Heart left ventricle (tissue), 16 donors: ENCODE data around the gene HSF2BP. TPM values are rescaled to one million over a fixed set of nuclear protein-coding genes. Genes with fewer than 3 reads are reported as not detected.
"Not testable (repeated sequence)": the region's sequence is repeated elsewhere in the genome, so short reads cannot be mapped to it uniquely, and the experiment has no call there.

ENCODE experiments used
- ATAC-seq, 4 donors: fragments of 200-7000 bp; cut with Tn5 transposase; one replicate each; pipeline ENCODE4 v1.9.1; 2020 to 2022; ENCODE audit warnings: moderate library complexity in 4 of 4, mild to moderate bottlenecking in 3 of 4, moderate number of reproducible peaks in 1 of 4
- DNase-seq, 5 donors: peaks; one replicate each; pipeline ENCODE4 v3.0.0-alpha.2; 2020
- H3K27ac ChIP-seq, 12 donors: fragments of 200-600 bp; sonication (generic) in 4 of 12; one replicate each; pipeline versions ENCODE4 v1.5.0 to v1.8.0; 2016 to 2022; ENCODE audit warnings: mild to moderate bottlenecking in 2 of 12
- H3K27me3 ChIP-seq, 9 donors: fragments of 200-600 bp; sonication (generic) in 2 of 9; one replicate each; pipeline versions ENCODE4 v1.5.1 to v1.8.0; 2016 to 2022; ENCODE audit warnings: mild to moderate bottlenecking in 3 of 9
- H3K36me3 ChIP-seq, 9 donors: fragments of 200-600 bp; sonication (generic) in 2 of 9; one replicate each; pipeline versions ENCODE4 v1.5.0 to v1.8.0; 2018 to 2022; ENCODE audit warnings: mild to moderate bottlenecking in 2 of 9
- H3K4me1 ChIP-seq, 12 donors: fragments of 200-600 bp; sonication (generic) in 4 of 12; one replicate each; pipeline versions ENCODE4 v1.5.0 to v1.8.0; 2016 to 2022; ENCODE audit warnings: mild to moderate bottlenecking in 3 of 12
- H3K4me3 ChIP-seq, 12 donors: fragments of 200-600 bp; sonication (generic) in 4 of 12; one replicate each; pipeline versions ENCODE4 v1.5.0 to v1.8.0; 2017 to 2022; ENCODE audit warnings: mild to moderate bottlenecking in 9 of 12, moderate library complexity in 4 of 12
- H3K9me3 ChIP-seq, 12 donors: fragments of 200-600 bp; sonication (generic) in 4 of 12; one replicate each; pipeline versions ENCODE4 v1.5.0 to v1.8.0; 2016 to 2022; ENCODE audit warnings: mild to moderate bottlenecking in 1 of 12
- WGBS, 4 donors: extraction: QIAGEN DNeasy Blood & Tissue Kit in 2 of 4; methylation state at CpG; one replicate each; pipeline versions ENCODE4 v1.1.5 to v1.1.7; 2013 to 2018; 5-methylcytosine and 5-hydroxymethylcytosine counted together
- intact Hi-C, 10 donors: fragments of 100-400 bp; cut with DNase I; formaldehyde crosslinking; loops; one replicate each; pipeline versions ENCODE4 v1.11.1 to v1.14.2; 2022
- polyA plus RNA-seq, 2 donors: library from polyadenylated mRNA; stranded (reverse); fragments of 200-250 nt; gene quantifications; one replicate each; pipeline ENCODE4 v1.2.3, GENCODE V29; 2013
- total RNA-seq, 9 donors: library from RNA; depleted of rRNA in 2 of 9; stranded (reverse); fragments of >200 nt in 2 of 9; fragmentation: NEBNext Ultra II Directional in 3 of 9; extraction: Animal tissue kit (Norgen Biotek cat#: 25700) in 3 of 9; gene quantifications; one replicate each; pipeline versions ENCODE4 v1.1.0 to v1.2.4, GENCODE V29; 2016 to 2023
- donor health status: ischemic (EF 13 %, LVEDD 7.1; RV severe dilation, severe dysfunction).
- donor health status: healthy with polysubstance abuse.
- donor health status: DM: no; HTN: yes; CAD: no.
- donor health status: DM: no; HTN: no; CAD: no.
- donor health status: ischemic (EF 25% LVEDD 6.9; RV normal size, moderate dysfunction).
- donor health status: ischemic (EF 25% LVEDD 5.7; RV mildly dilated, moderate dysfunction).
- donor health status: healthy.
- donor health status: DM: yes; HTN: yes; CAD: no.
- donor health status: ischemic (EF 35%, LVEDD 5.7; RV mildly dilated, moderate dysfunction).
- donor health status: nonischemic (EF 11% LVEDD 7.7; RV severe dilation, severe dysfunction).
- donor health status: DM: yes; HTN: yes; CAD: no.
- donor health status: PGD.
- donor health status: ischemic (EF 29% LVEDD 5.4; RV normal size, mild dysfunction).
- donor health status: nonischemic (EF 23%, LVEDD 6.1; RV moderate dilation, normal function).

Gene HSF2BP
- total and polyA plus RNA-seq, 11 donors, result 0.08 to 0.32 (median 0.19) TPM; not detected in 8

DNA sequence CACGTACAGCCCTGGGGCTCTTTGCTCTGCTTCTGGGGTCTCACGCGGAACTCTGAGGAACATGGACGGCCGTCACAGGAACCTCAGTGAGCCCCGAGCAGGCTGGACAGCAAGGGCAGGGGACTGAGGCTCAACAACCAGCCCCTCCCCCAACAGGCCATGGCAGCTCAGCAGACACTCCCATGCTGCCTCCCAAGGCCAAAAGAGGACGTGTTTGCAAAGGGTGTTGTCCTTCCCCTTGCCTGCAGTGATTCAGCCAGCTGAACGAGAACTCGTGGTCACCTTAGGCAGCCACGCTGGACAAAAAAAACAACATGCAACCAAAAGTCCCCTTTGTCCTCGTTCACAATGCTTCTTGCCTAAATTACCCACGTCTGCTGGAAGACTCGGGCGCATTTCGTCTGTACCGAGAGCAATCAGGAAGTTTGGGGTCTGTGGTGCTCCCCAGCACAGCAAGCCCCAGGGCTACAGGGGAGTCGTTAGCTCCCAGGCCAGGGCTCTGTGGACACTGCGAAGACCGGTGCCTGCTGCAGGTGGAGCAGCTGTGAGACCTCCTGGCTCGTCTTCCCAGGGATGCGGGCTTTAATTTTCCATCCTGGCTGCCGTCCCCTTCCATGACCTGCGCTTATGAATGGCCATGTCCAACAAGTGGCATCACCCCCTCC, 156.7 kb downstream of the HSF2BP start:
- intact Hi-C loops, H3K27me3 ChIP-seq, H3K36me3 ChIP-seq, H3K27ac ChIP-seq, H3K4me3 ChIP-seq, DNase-seq, H3K9me3 ChIP-seq, H3K4me1 ChIP-seq: not testable (repeated sequence)
- WGBS, 4 donors, result no CpG with 5 or more reads among the region's 23 CpGs
- peak; percentile 73 to 82 (median 78) for ATAC-seq

- H3K36me3 ChIP-seq, H3K4me1 ChIP-seq, DNase-seq, intact Hi-C loops, H3K27ac ChIP-seq, H3K4me3 ChIP-seq, H3K27me3 ChIP-seq, H3K9me3 ChIP-seq: not testable (repeated sequence)
- ATAC-seq, result peak in 3 of 4 donors; percentile 35 to 47 (median 38)
- 86 to 89% methylated on average over 2 of the region's 8 CpGs; no CpG with 5 or more reads in 2 of the 4 donors for WGBS, 4 donors
These were observed 160.4 kb downstream of the HSF2BP start for GRCh38 chr21:43498924-43499323.

GRCh38 chr21:43498065-43498464, 161.2 kb downstream of the HSF2BP start:
- H3K36me3 ChIP-seq, DNase-seq, H3K27me3 ChIP-seq, intact Hi-C loops, H3K4me1 ChIP-seq, H3K27ac ChIP-seq, H3K4me3 ChIP-seq, H3K9me3 ChIP-seq: not testable (repeated sequence)
- ATAC-seq, result peak in 3 of 4 donors; percentile 13 to 69 (median 36)
- WGBS, 4 donors, result no CpG with 5 or more reads among the region's 7 CpGs

DNA sequence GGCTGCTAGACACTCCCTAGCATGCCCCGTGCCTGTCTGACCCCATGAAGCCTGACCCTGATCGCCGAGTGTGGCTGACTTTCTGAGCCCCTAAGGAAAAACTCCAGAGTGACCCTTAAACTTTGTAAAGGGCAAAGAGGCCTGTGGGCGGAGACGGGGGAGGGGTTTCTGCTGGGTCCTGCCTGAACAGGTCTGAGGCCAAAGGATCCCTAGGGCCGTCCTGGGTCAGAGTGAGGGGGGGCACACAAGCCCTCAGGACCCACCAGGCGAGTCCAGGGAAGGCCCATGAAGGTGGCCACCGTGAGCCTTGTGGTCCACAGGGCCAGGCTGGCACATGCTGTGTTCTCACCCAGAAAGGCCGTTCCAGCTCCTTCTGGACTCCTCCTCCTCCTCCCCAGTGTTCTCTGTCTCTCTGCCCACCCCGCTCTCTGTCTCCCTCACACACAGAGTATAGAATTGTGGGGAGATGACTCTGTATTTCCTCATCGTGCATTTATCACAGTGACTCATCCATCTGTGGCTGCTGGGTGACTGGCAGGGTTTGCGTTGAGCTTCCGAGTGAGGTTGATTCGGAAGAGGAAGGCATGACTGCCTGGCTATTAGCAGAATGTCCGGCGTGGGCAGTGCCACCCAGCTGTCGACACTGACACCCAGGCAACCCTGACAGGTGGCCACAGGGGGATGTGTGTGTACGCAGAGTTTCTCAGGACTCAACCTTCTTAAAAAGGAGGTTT, 164.8 kb downstream of the HSF2BP start:
- intact Hi-C loops, H3K36me3 ChIP-seq, H3K9me3 ChIP-seq, H3K27me3 ChIP-seq, H3K27ac ChIP-seq, H3K4me1 ChIP-seq, H3K4me3 ChIP-seq: not testable (repeated sequence)
- ATAC-seq (peak in 3 of 4 donors; percentile 29 to 53 (median 47)), DNase-seq (peak in 3 of 5 donors; percentile 1 to 40 (median 10))
- WGBS, 4 donors, result 78 to 84% methylated on average over 5 of the region's 18 CpGs; no CpG with 5 or more reads in 2 of the 4 donors

GRCh38 chr21:43493471-43493870, 165.8 kb downstream of the HSF2BP start:
- ATAC-seq, result peak in 1 of 4 donors; percentile 38
- H3K9me3 ChIP-seq, intact Hi-C loops, H3K27me3 ChIP-seq, DNase-seq, H3K4me3 ChIP-seq, H3K27ac ChIP-seq, H3K36me3 ChIP-seq, H3K4me1 ChIP-seq: not testable (repeated sequence)
- 94 to 100% methylated on average over 3 to 4 of the region's 14 CpGs; no CpG with 5 or more reads in 2 of the 4 donors for WGBS, 4 donors

GRCh38 chr21:43488235-43488634, 171.1 kb downstream of the HSF2BP start:
- WGBS, 4 donors, result no CpG with 5 or more reads among the region's 17 CpGs

GRCh38 chr21:43486051-43486450, 173.2 kb downstream of the HSF2BP start:
- H3K27ac ChIP-seq, H3K36me3 ChIP-seq, H3K4me3 ChIP-seq, H3K9me3 ChIP-seq, DNase-seq, intact Hi-C loops, H3K27me3 ChIP-seq, H3K4me1 ChIP-seq: not testable (repeated sequence)
- peak in 2 of 4 donors; percentile 34 to 49 for ATAC-seq
- WGBS, 4 donors, result no CpG with 5 or more reads among the region's 5 CpGs

More at GRCh38 chr21:43488235-43488634, 171.1 kb downstream of the HSF2BP start:
- H3K27ac ChIP-seq, H3K4me1 ChIP-seq, H3K36me3 ChIP-seq, intact Hi-C loops, DNase-seq, H3K9me3 ChIP-seq, H3K27me3 ChIP-seq, H3K4me3 ChIP-seq, ATAC-seq: not testable (repeated sequence)

DNA sequence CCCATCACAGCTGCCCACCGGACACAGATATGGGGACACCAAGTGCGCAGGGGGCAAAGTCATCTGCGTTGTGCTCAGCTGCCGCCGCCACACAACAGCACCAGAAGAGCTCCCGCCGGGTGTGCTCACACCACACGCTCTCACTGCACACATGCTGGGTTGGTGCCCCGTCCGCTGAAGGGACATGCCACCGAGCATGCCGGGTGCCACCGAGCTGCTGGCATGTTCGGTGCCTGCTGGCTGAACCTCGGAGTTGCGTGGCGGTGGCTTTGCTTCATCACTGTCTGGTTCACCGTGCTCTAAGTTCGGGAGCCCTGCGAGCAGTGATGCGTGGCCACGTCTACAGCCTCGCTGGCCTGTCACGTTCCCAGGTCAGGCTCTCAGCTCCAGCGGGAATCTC, 174.3 kb downstream of the HSF2BP start:
- DNase-seq, H3K27me3 ChIP-seq, intact Hi-C loops, H3K27ac ChIP-seq, ATAC-seq, H3K36me3 ChIP-seq, H3K9me3 ChIP-seq, H3K4me3 ChIP-seq, H3K4me1 ChIP-seq: not testable (repeated sequence)
- WGBS, 4 donors, result no CpG with 5 or more reads among the region's 25 CpGs

DNA sequence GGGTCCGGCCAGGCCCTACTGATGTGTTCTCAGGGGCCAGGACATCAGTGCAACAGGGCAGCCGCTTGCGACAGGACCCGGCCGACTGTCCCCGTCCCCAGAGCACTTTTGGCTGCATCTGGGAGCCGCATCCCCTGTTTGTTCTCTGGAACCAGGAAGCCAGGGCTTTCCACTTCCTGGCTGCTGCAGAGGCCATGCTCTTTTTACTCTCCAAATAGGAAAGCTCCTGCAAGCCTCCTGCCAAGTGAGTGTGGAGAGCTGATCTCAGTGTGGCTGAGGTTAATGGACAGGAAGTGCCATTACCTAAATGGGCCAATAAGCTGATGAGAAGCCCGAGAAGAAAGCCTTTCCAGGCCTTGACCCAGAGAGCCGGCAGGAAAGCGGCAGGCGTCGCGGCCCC, 180.1 kb downstream of the HSF2BP start:
- H3K9me3 ChIP-seq, H3K27ac ChIP-seq, H3K4me1 ChIP-seq, DNase-seq, H3K4me3 ChIP-seq, intact Hi-C loops, H3K27me3 ChIP-seq, H3K36me3 ChIP-seq: not testable (repeated sequence)
- WGBS, 4 donors, result no CpG with 5 or more reads among the region's 13 CpGs
- peak; percentile 43 to 75 (median 58) for ATAC-seq
